ENCODE data around the gene DMBT1.

Gene DMBT1

DNA sequence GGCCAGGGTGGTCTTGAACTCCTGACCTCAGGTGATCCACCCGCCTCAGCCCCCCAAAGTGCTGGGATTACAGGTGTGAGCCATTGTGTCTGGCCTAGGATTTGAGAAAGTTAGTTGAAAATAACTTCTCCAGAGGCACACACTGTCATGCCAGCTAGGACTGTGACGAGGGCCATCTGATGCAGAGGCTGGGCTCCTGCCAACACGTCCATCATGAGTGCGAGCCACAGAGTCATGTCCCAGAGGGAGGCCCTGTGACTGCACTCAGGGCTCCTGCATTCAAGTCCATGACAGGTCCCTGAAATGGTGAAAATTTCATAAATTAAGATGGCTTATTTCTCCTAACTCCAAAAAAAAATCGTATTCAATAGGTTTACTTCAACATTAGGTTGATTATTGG, 122.0 kb downstream of the DMBT1 start:
- H3K4me3 Mint-ChIP-seq = no peak overlapping the region
- H3K27me3 Mint-ChIP-seq (ENCODE audit: low read depth, poor library complexity) = peaks cover 40% of the 10 kb centered on the region
- no peak overlapping the region for H3K27ac Mint-ChIP-seq
- no peak for DNase-seq
- TF ChIP-seq, protein P1, sequence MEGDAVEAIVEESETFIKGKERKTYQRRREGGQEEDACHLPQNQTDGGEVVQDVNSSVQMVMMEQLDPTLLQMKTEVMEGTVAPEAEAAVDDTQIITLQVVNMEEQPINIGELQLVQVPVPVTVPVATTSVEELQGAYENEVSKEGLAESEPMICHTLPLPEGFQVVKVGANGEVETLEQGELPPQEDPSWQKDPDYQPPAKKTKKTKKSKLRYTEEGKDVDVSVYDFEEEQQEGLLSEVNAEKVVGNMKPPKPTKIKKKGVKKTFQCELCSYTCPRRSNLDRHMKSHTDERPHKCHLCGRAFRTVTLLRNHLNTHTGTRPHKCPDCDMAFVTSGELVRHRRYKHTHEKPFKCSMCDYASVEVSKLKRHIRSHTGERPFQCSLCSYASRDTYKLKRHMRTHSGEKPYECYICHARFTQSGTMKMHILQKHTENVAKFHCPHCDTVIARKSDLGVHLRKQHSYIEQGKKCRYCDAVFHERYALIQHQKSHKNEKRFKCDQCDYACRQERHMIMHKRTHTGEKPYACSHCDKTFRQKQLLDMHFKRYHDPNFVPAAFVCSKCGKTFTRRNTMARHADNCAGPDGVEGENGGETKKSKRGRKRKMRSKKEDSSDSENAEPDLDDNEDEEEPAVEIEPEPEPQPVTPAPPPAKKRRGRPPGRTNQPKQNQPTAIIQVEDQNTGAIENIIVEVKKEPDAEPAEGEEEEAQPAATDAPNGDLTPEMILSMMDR (IDR thresholded peaks at IDR 0.05) = no peak
- no peaks in the 10 kb centered on the region for H3K4me1 Mint-ChIP-seq
- H3K36me3 Mint-ChIP-seq (ENCODE audit: low read depth) = no peaks in the 10 kb centered on the region
- peaks cover 13% of the 10 kb centered on the region for H3K9me3 Mint-ChIP-seq

DNA sequence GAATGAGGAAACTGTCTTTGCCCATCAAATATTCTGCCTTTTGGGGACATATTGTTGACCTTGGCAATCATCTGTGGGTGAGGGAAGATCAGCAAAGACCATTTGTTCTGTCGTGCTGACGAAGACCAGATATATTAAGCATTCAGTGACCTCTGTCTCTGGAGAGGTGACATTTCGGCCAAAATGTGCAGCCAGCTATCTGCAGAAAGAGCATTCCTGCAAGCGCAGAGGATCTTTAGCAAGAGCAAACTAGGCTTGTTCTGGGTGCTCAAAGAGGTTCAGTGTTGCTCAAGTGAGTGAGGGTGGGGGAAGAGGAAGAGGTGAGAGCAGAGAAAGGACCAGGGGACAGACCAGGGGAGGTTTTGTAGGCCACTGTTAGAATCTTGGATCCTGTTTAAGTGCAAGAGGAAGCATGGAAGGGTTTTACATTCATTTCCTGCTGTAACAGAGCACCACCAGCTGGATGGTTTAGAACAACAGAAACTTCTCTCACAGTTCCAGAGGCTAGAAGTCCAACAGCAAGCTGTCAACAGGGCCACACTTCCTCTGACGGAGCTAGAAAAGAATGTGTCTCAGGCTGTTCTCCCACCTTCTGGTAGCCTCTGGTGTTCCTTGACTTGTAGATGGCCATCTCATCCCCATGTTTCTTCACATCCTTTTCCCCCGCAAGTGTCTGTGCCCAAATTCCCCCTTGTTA, 127.9 kb downstream of the DMBT1 start:
- H3K36me3 Mint-ChIP-seq (ENCODE audit: low read depth) = no peaks in the 10 kb centered on the region
- no peak for DNase-seq
- no peak overlapping the region for H3K27ac Mint-ChIP-seq
- TF ChIP-seq, protein P1 (IDR thresholded peaks at IDR 0.05) = no peak
- H3K4me1 Mint-ChIP-seq = peaks cover 13% of the 10 kb centered on the region
- H3K9me3 Mint-ChIP-seq = peaks cover 13% of the 10 kb centered on the region
- H3K27me3 Mint-ChIP-seq (ENCODE audit: low read depth, poor library complexity) = peaks cover 58% of the 10 kb centered on the region
- no peak overlapping the region for H3K4me3 Mint-ChIP-seq

DNA sequence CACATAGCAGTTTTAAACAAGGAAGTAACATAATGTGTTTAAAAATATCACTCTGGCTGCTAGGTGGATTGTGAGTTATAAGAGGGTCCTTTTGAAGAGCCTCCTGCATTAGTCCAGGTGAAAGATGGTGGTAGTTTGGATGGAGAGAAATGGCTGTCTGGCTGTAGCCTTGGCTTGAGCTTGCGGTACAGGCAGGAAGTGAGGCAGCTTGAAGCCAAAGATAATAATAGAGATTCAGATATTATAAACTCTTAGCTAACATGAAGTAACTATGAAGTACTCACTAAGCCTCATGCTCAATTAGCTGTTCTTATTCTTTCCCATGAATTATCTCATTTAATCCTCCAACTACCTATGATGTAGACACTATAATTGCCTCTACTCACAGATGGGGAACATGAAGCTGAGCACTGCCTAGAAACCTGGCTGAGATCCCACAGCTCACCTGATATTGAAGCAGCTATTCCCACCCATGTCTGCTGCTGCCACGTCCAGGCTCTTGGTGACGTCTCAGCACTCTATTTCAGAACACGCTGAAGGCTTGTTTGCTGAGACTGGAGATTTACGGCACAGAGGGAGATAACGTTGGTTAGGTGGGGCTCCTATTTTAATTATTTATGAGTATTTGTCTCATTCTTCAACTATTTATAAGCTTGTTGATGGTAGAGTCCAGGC, 128.7 kb downstream of the DMBT1 start:
- TF ChIP-seq, protein P1 (IDR thresholded peaks at IDR 0.05) = no peak
- H3K4me1 Mint-ChIP-seq = peaks cover 13% of the 10 kb centered on the region
- H3K27me3 Mint-ChIP-seq (ENCODE audit: low read depth, poor library complexity) = peaks cover 53% of the 10 kb centered on the region
- H3K27ac Mint-ChIP-seq = no peak overlapping the region
- no peaks in the 10 kb centered on the region for H3K36me3 Mint-ChIP-seq (ENCODE audit: low read depth)
- H3K9me3 Mint-ChIP-seq = peaks cover 13% of the 10 kb centered on the region
- no peak overlapping the region for H3K4me3 Mint-ChIP-seq
- DNase-seq = no peak

DNA sequence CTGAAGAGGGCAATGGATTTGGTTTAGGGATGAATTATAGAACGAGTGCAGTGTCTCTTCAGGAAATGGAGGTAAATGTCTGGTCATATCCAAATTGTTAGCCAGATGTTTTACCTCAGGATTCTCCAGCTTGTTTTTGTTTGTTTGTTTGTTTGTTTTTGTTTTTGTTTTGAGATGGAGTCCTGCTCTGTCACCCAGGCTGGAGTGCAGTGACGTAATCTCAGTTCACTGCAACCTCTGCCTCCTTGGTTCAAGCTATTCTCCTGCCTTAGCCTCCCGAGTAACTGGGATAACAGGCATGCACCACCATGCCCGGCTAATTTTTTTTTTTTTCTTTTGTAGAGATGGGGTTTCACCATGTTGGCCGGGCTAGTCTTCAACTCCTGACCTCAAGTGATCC, 132.2 kb downstream of the DMBT1 start:
- Mint-ChIP-seq H3K9me3 (peaks cover 5% of the 10 kb centered on the region), H3K27me3 (ENCODE audit: low read depth, poor library complexity) (peaks cover 45% of the 10 kb centered on the region), H3K4me1 (peaks cover 11% of the 10 kb centered on the region), H3K4me3 (no peak overlapping the region), H3K27ac (no peak overlapping the region), H3K36me3 (ENCODE audit: low read depth) (no peaks in the 10 kb centered on the region)
- no peak for DNase-seq
- TF ChIP-seq, protein P1 (IDR thresholded peaks at IDR 0.05) = no peak

All from nephron progenitor cell (in vitro differentiated cells).